CD4-positive, alpha-beta T cell treated with Interleukin-6 at 100 ng/mL for 8 hours (primary cell): ENCODE measurements around the gene MEGF11.

Experiments used
- DNase-seq: peaks from one replicate; pipeline ENCODE4 v3.0.0-alpha.2; 2020; ENCODE audit warnings: mixed read lengths, low spot score

The MEGF11 gene

GRCh38 chr15:66239514-66239913 is 14.0 kb downstream of the MEGF11 start:
- DNase-seq, result no peak

DNA sequence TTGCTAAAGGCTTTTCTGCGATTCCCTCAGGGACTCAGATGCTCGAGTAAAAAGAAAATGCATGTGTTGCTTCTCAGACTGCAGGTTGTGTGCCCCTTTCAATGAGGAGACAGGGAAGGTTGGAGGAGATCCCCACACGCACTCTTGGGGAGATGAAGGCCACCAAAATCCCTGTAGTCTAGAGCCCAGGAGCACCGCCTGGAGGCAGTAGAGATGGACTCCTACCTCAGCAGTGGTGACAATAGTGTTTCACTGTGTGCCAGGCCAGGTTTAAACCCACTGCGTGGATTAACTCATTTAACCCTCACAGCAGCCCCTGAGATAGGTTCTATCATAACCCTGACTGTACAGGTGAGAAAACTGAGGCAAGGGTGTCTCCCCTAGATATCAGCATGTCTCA is 15.2 kb downstream of the MEGF11 start:
- DNase-seq, result no peak

- no peak for DNase-seq
These were observed 15.9 kb downstream of the MEGF11 start for GRCh38 chr15:66237513-66238235.

- DNase-seq, result no peak
These were observed 16.7 kb downstream of the MEGF11 start for GRCh38 chr15:66236806-66237375.

DNA sequence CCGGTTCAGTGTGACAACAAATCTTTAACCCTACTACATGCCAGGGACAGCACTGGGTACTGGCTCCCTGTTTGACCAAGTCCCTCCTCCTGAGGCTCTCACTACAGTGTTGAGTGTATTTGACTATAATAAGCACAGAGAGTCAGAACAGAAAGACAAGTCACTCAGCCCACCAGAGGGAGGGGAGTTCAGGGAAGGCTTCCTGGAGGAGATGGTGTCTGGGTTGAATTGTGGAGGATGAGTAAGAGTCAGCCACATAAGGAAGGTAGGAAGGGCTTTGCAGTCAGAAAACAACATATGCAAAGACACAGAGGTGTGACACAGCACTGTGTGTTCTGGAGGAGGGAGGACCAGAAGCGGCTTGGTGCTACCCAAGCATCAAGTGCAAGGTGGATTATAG is 17.7 kb downstream of the MEGF11 start:
- no peak for DNase-seq

DNA sequence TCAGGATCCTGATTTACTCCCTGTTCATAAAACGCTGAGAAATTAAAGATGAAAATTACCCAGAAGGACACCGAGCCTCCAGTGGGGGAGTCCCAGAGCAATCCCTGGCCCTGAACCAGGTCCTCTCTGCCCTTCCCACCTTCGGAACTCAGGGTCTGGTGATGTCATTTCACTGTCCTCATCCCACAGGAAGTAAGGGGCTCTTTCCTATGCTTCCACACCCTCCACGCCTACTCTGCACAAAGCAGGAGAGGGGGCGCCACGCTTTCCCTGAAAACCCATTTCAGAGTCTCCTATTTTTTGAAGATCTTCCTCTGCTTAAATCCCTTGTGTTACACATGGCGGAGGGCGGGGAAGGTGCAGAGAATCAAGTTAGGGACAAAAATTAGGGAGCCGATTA is 18.8 kb downstream of the MEGF11 start:
- DNase-seq, result no peak

GRCh38 chr15:66233487-66234415 is 19.8 kb downstream of the MEGF11 start:
- DNase-seq, result no peak

DNA sequence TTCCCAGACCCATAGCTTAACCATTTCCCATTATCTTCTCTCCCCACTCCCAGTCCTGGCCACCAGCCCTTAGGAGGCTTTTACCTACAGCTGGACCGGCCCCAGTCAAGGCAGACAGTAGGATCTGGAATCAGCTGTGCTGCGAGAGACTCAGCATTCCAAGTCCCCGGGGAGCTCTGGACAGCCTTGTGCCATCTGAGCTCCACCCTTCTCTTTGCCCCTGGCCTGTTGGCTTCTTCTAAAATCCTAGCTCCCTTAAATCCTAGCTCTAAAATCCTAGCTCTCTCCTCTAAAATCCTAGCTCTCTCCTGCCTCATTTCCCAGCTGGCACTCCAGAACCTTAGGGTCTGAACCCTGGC is 21.3 kb downstream of the MEGF11 start:
- no peak for DNase-seq

- DNase-seq, result no peak
These were observed 21.9 kb downstream of the MEGF11 start for GRCh38 chr15:66231394-66232266.

GRCh38 chr15:66229790-66230465 is 23.6 kb downstream of the MEGF11 start:
- DNase-seq, result no peak

DNA sequence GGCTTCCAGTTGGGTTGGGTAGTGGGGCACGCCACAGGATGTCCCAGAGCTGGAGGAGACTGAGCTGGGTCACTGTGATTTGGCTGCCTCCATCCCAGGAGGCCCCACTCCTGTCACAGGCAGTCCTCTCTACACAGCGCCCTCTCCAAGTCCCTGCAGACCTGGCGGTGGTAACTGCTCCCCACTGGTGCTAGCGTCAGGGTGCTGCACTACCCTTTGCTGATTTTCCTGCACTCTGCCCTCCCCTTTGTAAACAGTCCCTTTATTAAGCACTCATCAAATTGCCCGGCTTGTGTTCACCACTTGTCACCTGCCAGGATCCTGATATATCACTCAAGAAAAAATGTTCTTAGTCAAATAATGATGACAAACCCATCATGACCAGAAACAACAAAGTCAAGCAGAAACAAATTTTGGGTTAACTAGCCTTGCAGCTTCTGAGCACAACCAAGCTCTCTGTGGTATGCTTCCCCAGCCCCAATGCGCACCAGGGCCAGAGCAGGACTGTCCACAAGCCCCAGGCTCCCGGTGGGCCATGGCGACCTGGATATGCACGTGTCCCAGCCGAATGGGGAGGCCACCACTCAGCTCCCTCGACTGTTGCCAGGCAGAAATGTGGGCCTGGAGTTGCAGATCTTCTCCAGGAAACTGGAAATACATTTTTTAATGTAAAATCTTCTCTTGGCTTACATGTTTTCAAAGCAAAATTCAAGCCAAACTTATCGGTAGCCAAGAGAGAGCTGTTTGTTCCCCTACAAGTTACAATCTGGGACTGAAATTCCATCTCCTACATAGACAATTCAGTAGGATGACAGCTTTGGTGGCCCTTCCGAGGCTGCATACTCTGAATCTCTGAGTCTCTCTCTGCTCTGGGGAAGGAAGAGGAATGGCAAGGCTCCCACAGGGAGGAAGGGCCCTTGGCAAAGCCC is 24.5 kb downstream of the MEGF11 start:
- no peak for DNase-seq

DNA sequence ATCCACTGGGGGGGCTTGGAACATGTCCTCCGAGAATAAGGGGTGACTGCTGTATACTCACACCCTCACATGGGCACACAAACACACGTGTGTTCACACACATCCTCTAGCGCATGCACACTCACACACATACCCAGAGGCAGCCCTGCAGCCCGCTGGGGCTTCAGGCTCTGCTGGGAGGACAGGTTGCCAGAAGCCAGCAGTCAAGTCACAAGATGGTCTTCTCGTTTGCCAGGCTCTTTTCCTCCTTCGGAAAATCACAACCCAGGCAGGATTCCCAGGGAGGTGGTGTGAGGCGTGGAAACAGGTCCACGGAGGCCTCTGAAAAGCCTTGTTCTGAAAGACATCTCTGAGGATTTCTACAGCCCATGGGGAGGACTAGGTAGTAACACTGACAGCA is 26.8 kb downstream of the MEGF11 start:
- no peak for DNase-seq

- no peak for DNase-seq
These were observed 27.8 kb downstream of the MEGF11 start for GRCh38 chr15:66225656-66226274.

- no peak for DNase-seq
These were observed 28.6 kb downstream of the MEGF11 start for GRCh38 chr15:66224946-66225345.

- no peak for DNase-seq
These were observed 31.0 kb downstream of the MEGF11 start for GRCh38 chr15:66222273-66223198.

DNA sequence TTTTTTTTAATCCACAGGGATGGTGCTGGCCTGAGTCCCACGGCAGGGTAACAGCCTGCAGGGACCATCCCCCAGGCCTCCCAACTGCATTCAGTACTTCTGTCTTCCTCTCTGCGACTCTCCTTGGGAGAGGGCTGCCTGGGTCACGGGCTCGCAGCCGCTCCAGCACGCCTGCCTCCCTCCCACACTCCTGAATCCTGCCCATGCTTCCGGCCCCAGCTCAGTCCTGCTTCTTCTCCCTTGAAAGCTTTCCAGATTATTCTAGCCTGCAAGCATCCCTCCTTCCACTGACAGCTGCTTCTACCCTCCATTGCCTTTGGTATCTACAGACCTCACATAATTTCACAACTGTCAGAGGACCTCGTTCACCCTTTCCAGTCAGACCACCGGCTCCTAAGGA is 32.4 kb downstream of the MEGF11 start:
- DNase-seq, result no peak

- DNase-seq, result no peak
These were observed 32.9 kb downstream of the MEGF11 start for GRCh38 chr15:66220601-66221000.

GRCh38 chr15:66219339-66219738 is 34.2 kb downstream of the MEGF11 start:
- no peak for DNase-seq

DNA sequence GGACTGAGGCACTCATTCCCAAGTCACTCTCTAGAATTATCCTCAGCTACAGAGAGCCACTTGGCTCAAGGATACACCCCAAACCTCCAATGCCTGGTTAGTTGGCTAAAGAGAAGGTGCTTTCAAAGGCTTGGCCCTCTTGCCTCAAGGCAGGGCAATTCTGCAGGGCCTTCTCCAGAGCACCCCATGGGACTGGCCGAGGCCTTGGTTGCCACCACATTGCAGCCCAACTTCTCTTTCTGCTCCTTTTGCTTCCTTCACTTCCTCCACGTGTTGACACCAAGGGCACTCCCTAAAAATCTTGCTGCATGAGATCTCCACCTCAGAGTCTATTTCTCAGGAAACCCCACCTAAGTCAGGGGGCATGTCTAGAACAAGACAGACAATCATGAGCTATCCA is 36.7 kb downstream of the MEGF11 start:
- no peak for DNase-seq
